Prostate gland (tissue), 2 donors: ENCODE measurements around the gene NOTCH2. TPM values are rescaled to one million over a fixed set of nuclear protein-coding genes. Genes with fewer than 3 reads are reported as not detected.

Source experiments
- DNase-seq: peaks from one replicate; pipeline ENCODE4 v3.0.0-alpha.2; 2019; ENCODE audit warnings: low spot score
- H3K27ac ChIP-seq, 2 donors: fragments of 200-600 bp; sonication (generic); 2 replicates each; pipeline ENCODE4 v1.5.1; 2017 to 2019
- H3K27me3 ChIP-seq: fragments of 200-600 bp; sonication (generic); replicated peaks from 2 replicates; pipeline ENCODE4 v1.5.1; 2019; ENCODE audit not compliant: insufficient read depth
- H3K36me3 ChIP-seq, 2 donors: fragments of 200-600 bp; sonication (generic); 1 replicate in 1 of 2; 2 replicates in 1 of 2; pipeline versions ENCODE4 v1.5.1 to v1.8.1; 2017 to 2019
- H3K4me1 ChIP-seq: fragments of 200-600 bp; sonication (generic); replicated peaks from 2 replicates; pipeline ENCODE4 v1.5.1; 2019
- H3K4me3 ChIP-seq, 2 donors: fragments of 200-600 bp; sonication (generic); 2 replicates each; pipeline ENCODE4 v1.5.1; 2017 to 2019
- H3K9me3 ChIP-seq: fragments of 200-600 bp; sonication (generic); 2 replicates; pipeline ENCODE4 v1.5.1; 2017
- CTCF ChIP-seq, 4 experiments: fragments of 200-600 bp in 2 of 4; fragments of 450-650 bp in 2 of 4; sonication (generic) in 2 of 4; IDR thresholded peaks; 1 replicate in 3 of 4; 2 replicates in 1 of 4; pipeline ENCODE4 v1.5.1; 2016 to 2019; ENCODE audit warnings: antibody characterized with exemption in 4 of 4, mild to moderate bottlenecking in 2 of 4, moderate library complexity in 2 of 4
- POLR2A ChIP-seq: fragments of 450-650 bp; IDR thresholded peaks from one replicate; pipeline ENCODE4 v1.6.1; 2016; ENCODE audit warnings: antibody characterized with exemption, mild to moderate bottlenecking
- POLR2AphosphoS5 ChIP-seq: sonication (generic); formaldehyde crosslinking; IDR thresholded peaks from one replicate; pipeline ENCODE4 v1.6.1; 2017; ENCODE audit warnings: antibody characterized with exemption
- WGBS: methylation state at CpG from one replicate; pipeline ENCODE4 v1.1.5; 2018; 5-methylcytosine and 5-hydroxymethylcytosine counted together
- intact Hi-C: fragments of 100-400 bp; cut with DNase I; formaldehyde crosslinking; loops from one replicate; pipeline ENCODE4 v1.14.2; 2022
- total RNA-seq, 2 donors: library from RNA; depleted of rRNA; stranded (reverse); fragments of >200 nt; gene quantifications; one replicate each; pipeline ENCODE4 v1.1.0, GENCODE V29; 2016

The NOTCH2 gene
- total RNA-seq, 2 donors from 2014 or later: 77.7 to 231 TPM

- Histone ChIP-seq H3K9me3 (no peaks in the 10 kb centered on the region), H3K36me3 (no peaks in the 10 kb centered on the region), H3K27me3 (no peaks in the 10 kb centered on the region), H3K27ac (no peak overlapping the region), H3K4me3 (no peak overlapping the region), H3K4me1 (peaks cover 2% of the 10 kb centered on the region)
- intact Hi-C loops: no loop called here
- 77% methylated on average over 4 of the region's 4 CpGs for WGBS
- TF ChIP-seq CTCF (IDR thresholded peaks at IDR 0.05) (no peak), POLR2A (no peak), POLR2AphosphoS5 (no peak)
- no peak for DNase-seq
Observed at GRCh38 chr1:119971710-119972570, 97.5 kb downstream of the NOTCH2 start.

- Histone ChIP-seq H3K27ac (no peak overlapping the region), H3K4me3 (no peak overlapping the region), H3K36me3 (no peaks in the 10 kb centered on the region), H3K27me3 (no peaks in the 10 kb centered on the region), H3K9me3 (no peaks in the 10 kb centered on the region), H3K4me1 (peaks cover 2% of the 10 kb centered on the region)
- WGBS: 91% methylated on average over 1 of the region's 1 CpG
- intact Hi-C loops: no loop called here
- no peak for TF ChIP-seq CTCF (IDR thresholded peaks at IDR 0.05)
- no peak for TF ChIP-seq POLR2AphosphoS5
- TF ChIP-seq POLR2A: no peak
- DNase-seq: no peak
Observed at GRCh38 chr1:119968601-119969000, 100.9 kb downstream of the NOTCH2 start.

GRCh38 chr1:119968068-119968492 is 101.4 kb downstream of the NOTCH2 start:
- WGBS: 88% methylated on average over 1 of the region's 1 CpG
- Histone ChIP-seq H3K27ac (no peak overlapping the region), H3K4me3 (no peak overlapping the region), H3K4me1 (peaks cover 2% of the 10 kb centered on the region), H3K27me3 (no peaks in the 10 kb centered on the region), H3K36me3 (no peaks in the 10 kb centered on the region), H3K9me3 (no peaks in the 10 kb centered on the region)
- intact Hi-C loops: no loop called here
- no peak for DNase-seq
- TF ChIP-seq CTCF (IDR thresholded peaks at IDR 0.05) (peak in 3 of 4 experiments; percentile 26 to 57 (median 54)), POLR2A (no peak)

GRCh38 chr1:119966681-119967080 is 102.8 kb downstream of the NOTCH2 start:
- H3K27ac ChIP-seq: no peak overlapping the region
- no peaks in the 10 kb centered on the region for H3K4me1 ChIP-seq
- no peaks in the 10 kb centered on the region for H3K36me3 ChIP-seq
- intact Hi-C loops: no loop called here
- DNase-seq: no peak
- 90% methylated on average over 2 of the region's 2 CpGs for WGBS
- no peaks in the 10 kb centered on the region for H3K9me3 ChIP-seq
- no peak overlapping the region for H3K4me3 ChIP-seq
- no peaks in the 10 kb centered on the region for H3K27me3 ChIP-seq
- no peak for TF ChIP-seq POLR2A

- H3K4me3 ChIP-seq: no peak overlapping the region
- H3K4me1 ChIP-seq: no peaks in the 10 kb centered on the region
- TF ChIP-seq POLR2A (no peak), POLR2AphosphoS5 (no peak), CTCF (IDR thresholded peaks at IDR 0.05) (no peak)
- intact Hi-C loops: no loop called here
- H3K36me3 ChIP-seq: no peaks in the 10 kb centered on the region
- DNase-seq: no peak
- no peaks in the 10 kb centered on the region for H3K9me3 ChIP-seq
- H3K27ac ChIP-seq: no peak overlapping the region
- 72% methylated on average over 4 of the region's 4 CpGs for WGBS
- no peaks in the 10 kb centered on the region for H3K27me3 ChIP-seq
Observed at GRCh38 chr1:119966020-119966419, 103.4 kb downstream of the NOTCH2 start.
